Fibroblast of mammary gland (primary cell): ENCODE measurements around the gene DLG2.
A peak's percentile ranks its signal among the peaks of the same experiment; 100 is the strongest.

Source experiments
- DNase-seq: peaks from one replicate; pipeline ENCODE4 v3.0.0-alpha.2; 2010; ENCODE audit warnings: low read depth
- H3K4me3 ChIP-seq: 2 replicates; pipeline ENCODE4 v1.5.1; 2011; ENCODE audit warnings: low read depth, mild to moderate bottlenecking, low read length, moderate library complexity; ENCODE audit not compliant: control insufficient read depth
- TF ChIP-seq, protein P1 (sequence below): conservative IDR thresholded peaks from 2 replicates; pipeline ENCODE4 v1.5.1; 2011; ENCODE audit warnings: low read depth, low read length, inconsistent platforms; ENCODE audit not compliant: control insufficient read depth, insufficient read depth

The DLG2 gene

DNA sequence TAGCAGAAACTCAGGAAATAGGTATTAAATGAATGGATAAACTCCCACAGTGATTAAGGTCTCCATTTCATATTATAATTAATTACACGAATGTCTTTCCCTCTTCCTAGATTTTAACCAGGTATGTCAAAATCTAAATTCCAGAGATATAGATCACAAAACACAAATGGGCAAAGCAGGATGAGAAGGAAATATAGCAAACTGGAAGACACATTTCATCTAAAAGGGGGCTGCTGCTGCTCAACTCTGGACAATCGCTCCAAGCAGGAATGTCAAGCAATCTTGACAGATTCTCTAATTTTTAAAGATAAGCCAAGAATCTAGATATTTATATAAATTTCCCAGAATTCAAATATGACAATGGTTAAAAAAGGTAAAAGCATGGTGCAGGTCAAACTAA lies 1786.8 kb downstream of the DLG2 start:
- no peak overlapping the region for H3K4me3 ChIP-seq
- TF ChIP-seq, protein P1, sequence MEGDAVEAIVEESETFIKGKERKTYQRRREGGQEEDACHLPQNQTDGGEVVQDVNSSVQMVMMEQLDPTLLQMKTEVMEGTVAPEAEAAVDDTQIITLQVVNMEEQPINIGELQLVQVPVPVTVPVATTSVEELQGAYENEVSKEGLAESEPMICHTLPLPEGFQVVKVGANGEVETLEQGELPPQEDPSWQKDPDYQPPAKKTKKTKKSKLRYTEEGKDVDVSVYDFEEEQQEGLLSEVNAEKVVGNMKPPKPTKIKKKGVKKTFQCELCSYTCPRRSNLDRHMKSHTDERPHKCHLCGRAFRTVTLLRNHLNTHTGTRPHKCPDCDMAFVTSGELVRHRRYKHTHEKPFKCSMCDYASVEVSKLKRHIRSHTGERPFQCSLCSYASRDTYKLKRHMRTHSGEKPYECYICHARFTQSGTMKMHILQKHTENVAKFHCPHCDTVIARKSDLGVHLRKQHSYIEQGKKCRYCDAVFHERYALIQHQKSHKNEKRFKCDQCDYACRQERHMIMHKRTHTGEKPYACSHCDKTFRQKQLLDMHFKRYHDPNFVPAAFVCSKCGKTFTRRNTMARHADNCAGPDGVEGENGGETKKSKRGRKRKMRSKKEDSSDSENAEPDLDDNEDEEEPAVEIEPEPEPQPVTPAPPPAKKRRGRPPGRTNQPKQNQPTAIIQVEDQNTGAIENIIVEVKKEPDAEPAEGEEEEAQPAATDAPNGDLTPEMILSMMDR, result no peak
- DNase-seq, result no peak

DNA sequence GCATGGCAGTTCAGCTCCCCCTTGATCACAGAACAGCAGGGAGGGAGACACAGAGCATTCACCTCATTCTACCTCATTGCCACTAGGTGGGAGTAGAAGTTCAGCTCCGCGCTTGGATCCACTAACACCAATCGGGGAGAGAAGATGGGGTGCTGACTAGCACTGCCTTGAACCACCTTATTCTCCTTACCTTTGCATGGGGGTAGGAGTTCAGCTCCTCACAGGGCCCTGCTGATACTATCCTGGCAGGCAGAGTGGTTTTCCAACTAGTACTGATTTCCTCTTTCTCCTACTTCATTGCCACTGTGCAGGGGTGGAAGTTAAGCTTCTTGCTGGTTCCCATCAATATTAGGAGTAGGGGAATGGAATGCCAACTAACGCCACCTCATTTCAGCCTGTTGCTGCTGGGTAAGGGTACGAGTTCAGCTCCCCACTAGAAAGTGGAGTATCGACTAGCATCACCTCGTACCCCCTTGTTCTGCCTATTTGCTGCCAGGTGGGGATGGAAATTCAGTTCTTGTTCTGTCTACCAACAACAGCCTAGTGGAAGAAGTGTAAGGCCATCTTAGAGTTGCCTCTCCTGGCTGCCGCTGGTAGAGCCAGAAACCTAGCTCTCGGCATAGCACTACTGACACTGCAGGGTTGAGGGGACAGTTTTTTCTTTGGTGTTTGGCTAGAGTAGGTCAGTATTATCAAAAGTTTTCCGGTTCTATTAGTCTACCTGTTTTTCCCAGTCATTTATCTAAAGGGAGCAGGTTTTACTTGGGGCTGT lies 1790.1 kb downstream of the DLG2 start:
- TF ChIP-seq, protein P1, result peak; percentile 86
- H3K4me3 ChIP-seq, result no peak overlapping the region
- peak; percentile 54 for DNase-seq

DNA sequence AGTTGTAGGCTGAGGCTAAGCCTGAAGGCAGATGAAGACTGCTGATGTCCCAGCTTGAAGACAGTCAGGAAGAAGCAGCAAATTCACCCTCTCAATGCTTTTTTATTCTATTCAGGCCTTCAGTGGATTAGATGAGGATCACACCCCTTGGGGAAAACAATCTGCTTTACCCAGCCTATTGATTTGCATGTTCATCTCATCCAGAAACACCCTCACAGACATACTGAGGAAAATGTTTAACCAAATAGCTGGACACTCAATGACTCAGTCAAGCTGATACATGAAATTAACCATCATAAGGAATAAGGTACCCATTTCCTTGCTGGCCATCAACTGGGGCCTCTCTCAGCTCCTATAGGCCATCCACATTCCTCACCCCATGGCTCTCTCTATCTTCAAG lies 1791.1 kb downstream of the DLG2 start:
- no peak for DNase-seq
- H3K4me3 ChIP-seq, result no peak overlapping the region
- TF ChIP-seq, protein P1, result no peak

DNA sequence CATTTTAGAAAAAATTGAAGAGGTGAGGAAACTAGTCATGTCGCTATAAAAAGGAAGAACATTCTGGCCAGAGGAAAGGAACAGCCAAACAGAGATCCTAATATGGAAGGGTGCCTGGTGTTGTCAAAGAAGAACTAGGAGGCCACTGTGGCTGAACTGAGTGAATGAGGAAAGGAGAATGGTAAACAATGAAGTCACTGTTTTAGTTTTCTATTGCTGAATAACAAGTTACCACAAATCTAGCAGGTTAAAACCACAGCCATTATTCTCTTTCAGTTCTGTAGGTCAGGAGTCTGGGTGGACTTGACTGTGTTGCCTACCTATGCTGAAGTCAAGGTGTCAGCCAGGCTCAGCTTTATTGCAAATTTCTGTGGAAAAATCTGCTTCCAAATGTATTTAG lies 1791.7 kb downstream of the DLG2 start:
- TF ChIP-seq, protein P1, result no peak
- H3K4me3 ChIP-seq, result no peak overlapping the region

DNA sequence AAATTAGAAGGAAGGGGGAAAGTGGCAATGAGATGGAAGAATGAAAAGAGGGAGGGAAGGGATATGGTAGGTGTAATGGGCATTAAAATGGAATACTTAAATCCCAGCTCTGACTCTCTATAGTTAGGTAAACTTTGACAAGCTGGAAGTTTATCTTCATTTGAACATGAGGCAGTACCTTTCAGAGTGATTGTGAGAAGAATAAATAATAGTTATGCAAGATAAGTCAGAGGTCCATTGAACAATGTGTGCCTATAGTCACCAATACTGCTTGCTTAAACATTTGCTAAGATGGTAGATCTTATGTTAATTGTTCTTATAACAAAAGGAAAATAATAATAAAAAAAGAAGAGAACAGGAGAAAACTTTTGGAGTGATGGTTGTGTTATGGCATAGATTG lies 1795.2 kb downstream of the DLG2 start:
- no peak for DNase-seq
- no peak overlapping the region for H3K4me3 ChIP-seq
- TF ChIP-seq, protein P1, result no peak

More for the DNA sequence above, 1791.7 kb downstream of the DLG2 start:
- no peak for DNase-seq

DNA sequence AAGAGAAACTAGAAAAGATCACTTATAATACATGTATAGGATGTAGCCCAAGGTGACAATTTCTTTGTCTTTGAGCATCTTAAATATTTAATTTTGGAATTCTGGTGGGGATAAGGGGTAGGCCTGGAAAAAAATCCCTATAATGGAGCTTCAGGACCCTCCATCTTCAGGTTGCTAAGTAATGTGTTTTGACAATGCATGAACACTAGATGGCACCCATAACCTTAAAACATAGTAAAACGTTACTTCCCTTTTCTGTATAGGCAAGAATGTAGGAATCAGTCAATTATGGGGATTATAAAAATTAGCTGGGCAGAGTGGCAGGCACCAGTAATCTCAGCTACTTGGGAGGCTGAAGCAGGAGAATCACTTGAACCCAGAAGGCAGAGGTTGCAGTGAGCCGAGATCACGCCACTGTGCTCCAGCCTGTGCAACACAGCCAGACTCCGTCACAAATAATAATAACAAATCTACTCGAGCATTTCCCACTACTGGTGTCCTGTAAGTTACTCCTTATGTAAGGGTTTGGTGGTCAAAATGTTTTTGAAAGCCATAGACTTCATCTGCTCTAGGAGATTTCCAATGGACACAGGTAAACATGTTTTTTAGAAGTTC lies 1799.1 kb downstream of the DLG2 start:
- TF ChIP-seq, protein P1, result peak; percentile 57
- peak; percentile 57 for DNase-seq
- H3K4me3 ChIP-seq, result peak overlapping the region; percentile 12
